K562 (cell line): ENCODE results near the gene TENT4B. TPM values are rescaled to one million over a fixed set of nuclear protein-coding genes. Genes with fewer than 3 reads are reported as not detected.

Experiments used
- CCAR2 ChIP-seq: fragments of 200-400 bp; formaldehyde crosslinking; IDR thresholded peaks from 2 replicates; pipeline ENCODE4 v1.6.1; 2017; ENCODE audit warnings: mild to moderate bottlenecking, low read depth, low read length
- CTBP1 ChIP-seq: fragments of 450-650 bp; IDR thresholded peaks from 2 replicates; pipeline ENCODE4 v1.6.1; 2016; ENCODE audit warnings: borderline replicate concordance
- HEY1 ChIP-seq: fragments of 250-450 bp; sonication (Bioruptor Pico); IDR thresholded peaks from 2 replicates; pipeline ENCODE4 v1.5.0; 2020; ENCODE audit warnings: mild to moderate bottlenecking, moderate library complexity, borderline replicate concordance
- MXI1 ChIP-seq: IDR thresholded peaks from 2 replicates; pipeline ENCODE4 v1.6.1; 2011; ENCODE audit warnings: low read depth, mild to moderate bottlenecking, improper control_type of control experiment, low read length
- RBBP5 ChIP-seq: fragments of 200-600 bp; sonication (generic); IDR thresholded peaks from 2 replicates; pipeline ENCODE4 v1.6.1; 2012; ENCODE audit warnings: borderline replicate concordance, mild to moderate bottlenecking, low read length, control low read depth, inconsistent platforms; ENCODE audit not compliant: insufficient read depth, poor library complexity, severe bottlenecking
- SAP30 ChIP-seq: fragments of 200-600 bp; sonication (generic); IDR thresholded peaks from 2 replicates; pipeline ENCODE4 v1.6.1; 2012; ENCODE audit warnings: borderline replicate concordance, low read depth, mild to moderate bottlenecking, moderate library complexity, low read length, control low read depth, inconsistent platforms; ENCODE audit not compliant: insufficient read depth, poor library complexity, severe bottlenecking
- TAF1 ChIP-seq: IDR thresholded peaks from 2 replicates; pipeline ENCODE4 v1.6.1; 2011; ENCODE audit warnings: mild to moderate bottlenecking, low read length, moderate library complexity; ENCODE audit not compliant: insufficient read depth, control insufficient read depth, severe bottlenecking; ENCODE audit errors: extremely low read depth
- TAF15 ChIP-seq: fragments of 200-400 bp; formaldehyde crosslinking; IDR thresholded peaks from 2 replicates; pipeline ENCODE4 v1.6.1; 2017; ENCODE audit warnings: mild to moderate bottlenecking, low read depth, low read length, moderate library complexity
- ZNF707 ChIP-seq: fragments of 250-450 bp; sonication (Bioruptor Pico); conservative IDR thresholded peaks from 2 replicates; pipeline ENCODE4 v1.8.0; 2022; ENCODE audit warnings: inconsistent platforms, mild to moderate bottlenecking, moderate library complexity
- polyA plus RNA-seq, 8 experiments: library from polyadenylated mRNA; depleted of rRNA in 4 of 8; stranded (reverse) in 5 of 8; unstranded in 3 of 8; fragments of >200 nt; fragmentation: Nextera tagmentation in 2 of 8; fragmentation: Illumina TruSeq in 1 of 8; extraction: Ambion mirVana in 2 of 8; extraction: Trizol in 1 of 8; gene quantifications; 2 replicates each; pipeline versions ENCODE4 v1.2.1 to v1.2.3, GENCODE V29; 2011 to 2014; ENCODE audit warnings: inconsistent platforms in 1 of 8, missing spikeins in 1 of 8
- total RNA-seq, 7 experiments: library from RNA; depleted of rRNA in 6 of 7; stranded (reverse); fragments of >200 nt in 6 of 7; fragmentation: Illumina TruSeq in 2 of 7; extraction: Trizol in 2 of 7; gene quantifications; 2 replicates each; pipeline versions ENCODE4 v1.2.1 to v1.2.3, GENCODE V29; 2011 to 2021; ENCODE audit warnings: low replicate concordance in 1 of 7
- TF ChIP-seq, protein P1 (sequence below): IDR thresholded peaks from 2 replicates; pipeline ENCODE4 v1.6.1; 2011; ENCODE audit warnings: borderline replicate concordance, low read depth, mild to moderate bottlenecking, moderate library complexity, low read length; ENCODE audit not compliant: insufficient read depth, poor library complexity, severe bottlenecking
- TF ChIP-seq, protein P2 (sequence below), 2 experiments: IDR thresholded peaks; 2 replicates each; pipeline ENCODE4 v1.6.1; 2012; ENCODE audit warnings: improper control_type of control experiment in 2 of 2, low read depth in 2 of 2, low read length in 2 of 2, borderline replicate concordance in 1 of 2
- TF ChIP-seq, protein P3 (sequence below): fragments of 450-650 bp; IDR thresholded peaks from 2 replicates; pipeline ENCODE4 v1.6.1; 2017; ENCODE audit warnings: antibody characterized with exemption, mild to moderate bottlenecking
- TF ChIP-seq, protein P4 (sequence below): sonication (generic); IDR thresholded peaks from 2 replicates; pipeline ENCODE4 v1.6.1; 2016
- TF ChIP-seq, protein P5 (sequence below): sonication (generic); formaldehyde crosslinking; IDR thresholded peaks from 2 replicates; pipeline ENCODE4 v1.8.1; 2023; ENCODE audit warnings: mild to moderate bottlenecking, missing genetic modification reagents

The TENT4B gene
- total and polyA plus RNA-seq, 9 of the 15 experiments (the other 6 are each of a cell fraction or from before 2014, with no cell fraction given): 5.2 to 8.4 (median 7.0) TPM

DNA sequence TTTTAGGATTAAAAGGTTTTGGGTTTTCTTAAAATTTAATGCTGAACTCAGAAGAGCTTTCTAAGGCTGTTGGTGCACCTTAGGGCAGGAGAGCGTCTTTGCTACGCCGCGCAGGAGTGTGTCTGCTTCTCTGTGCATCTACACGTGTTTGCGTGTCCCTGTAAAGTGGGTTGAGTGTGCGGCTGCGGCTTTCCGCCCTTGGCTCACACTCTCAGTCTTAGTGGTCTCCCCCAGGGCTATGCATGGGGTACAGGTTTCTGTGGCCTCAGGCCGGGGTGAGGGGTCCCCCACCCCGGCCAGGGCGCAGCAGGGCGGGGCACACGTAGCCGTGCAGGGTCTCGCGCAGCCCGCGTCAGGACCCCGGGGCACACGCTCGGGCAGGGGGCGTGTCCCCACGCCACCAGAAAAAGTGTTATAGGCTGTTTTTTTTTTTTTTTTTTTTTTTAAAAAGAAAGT lies 727 bp upstream of the TENT4B start (continued):
- TF ChIP-seq, protein P1, sequence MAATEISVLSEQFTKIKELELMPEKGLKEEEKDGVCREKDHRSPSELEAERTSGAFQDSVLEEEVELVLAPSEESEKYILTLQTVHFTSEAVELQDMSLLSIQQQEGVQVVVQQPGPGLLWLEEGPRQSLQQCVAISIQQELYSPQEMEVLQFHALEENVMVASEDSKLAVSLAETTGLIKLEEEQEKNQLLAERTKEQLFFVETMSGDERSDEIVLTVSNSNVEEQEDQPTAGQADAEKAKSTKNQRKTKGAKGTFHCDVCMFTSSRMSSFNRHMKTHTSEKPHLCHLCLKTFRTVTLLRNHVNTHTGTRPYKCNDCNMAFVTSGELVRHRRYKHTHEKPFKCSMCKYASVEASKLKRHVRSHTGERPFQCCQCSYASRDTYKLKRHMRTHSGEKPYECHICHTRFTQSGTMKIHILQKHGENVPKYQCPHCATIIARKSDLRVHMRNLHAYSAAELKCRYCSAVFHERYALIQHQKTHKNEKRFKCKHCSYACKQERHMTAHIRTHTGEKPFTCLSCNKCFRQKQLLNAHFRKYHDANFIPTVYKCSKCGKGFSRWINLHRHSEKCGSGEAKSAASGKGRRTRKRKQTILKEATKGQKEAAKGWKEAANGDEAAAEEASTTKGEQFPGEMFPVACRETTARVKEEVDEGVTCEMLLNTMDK: no peak
- TF ChIP-seq TAF15: no peak
- peak; percentile 24; the same call in 1 of the 2 replicates for TF ChIP-seq MXI1
- TF ChIP-seq, protein P2, sequence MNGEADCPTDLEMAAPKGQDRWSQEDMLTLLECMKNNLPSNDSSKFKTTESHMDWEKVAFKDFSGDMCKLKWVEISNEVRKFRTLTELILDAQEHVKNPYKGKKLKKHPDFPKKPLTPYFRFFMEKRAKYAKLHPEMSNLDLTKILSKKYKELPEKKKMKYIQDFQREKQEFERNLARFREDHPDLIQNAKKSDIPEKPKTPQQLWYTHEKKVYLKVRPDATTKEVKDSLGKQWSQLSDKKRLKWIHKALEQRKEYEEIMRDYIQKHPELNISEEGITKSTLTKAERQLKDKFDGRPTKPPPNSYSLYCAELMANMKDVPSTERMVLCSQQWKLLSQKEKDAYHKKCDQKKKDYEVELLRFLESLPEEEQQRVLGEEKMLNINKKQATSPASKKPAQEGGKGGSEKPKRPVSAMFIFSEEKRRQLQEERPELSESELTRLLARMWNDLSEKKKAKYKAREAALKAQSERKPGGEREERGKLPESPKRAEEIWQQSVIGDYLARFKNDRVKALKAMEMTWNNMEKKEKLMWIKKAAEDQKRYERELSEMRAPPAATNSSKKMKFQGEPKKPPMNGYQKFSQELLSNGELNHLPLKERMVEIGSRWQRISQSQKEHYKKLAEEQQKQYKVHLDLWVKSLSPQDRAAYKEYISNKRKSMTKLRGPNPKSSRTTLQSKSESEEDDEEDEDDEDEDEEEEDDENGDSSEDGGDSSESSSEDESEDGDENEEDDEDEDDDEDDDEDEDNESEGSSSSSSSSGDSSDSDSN (IDR thresholded peaks at IDR 0.05; ENCODE audit: borderline replicate concordance in 1 of 2, low read depth in 2 of 2, low read length in 2 of 2): 0 out of 4 replicates have a peak, but pooled peaks of 1 of the 2 experiments have one; percentile 13
- TF ChIP-seq, protein P3, sequence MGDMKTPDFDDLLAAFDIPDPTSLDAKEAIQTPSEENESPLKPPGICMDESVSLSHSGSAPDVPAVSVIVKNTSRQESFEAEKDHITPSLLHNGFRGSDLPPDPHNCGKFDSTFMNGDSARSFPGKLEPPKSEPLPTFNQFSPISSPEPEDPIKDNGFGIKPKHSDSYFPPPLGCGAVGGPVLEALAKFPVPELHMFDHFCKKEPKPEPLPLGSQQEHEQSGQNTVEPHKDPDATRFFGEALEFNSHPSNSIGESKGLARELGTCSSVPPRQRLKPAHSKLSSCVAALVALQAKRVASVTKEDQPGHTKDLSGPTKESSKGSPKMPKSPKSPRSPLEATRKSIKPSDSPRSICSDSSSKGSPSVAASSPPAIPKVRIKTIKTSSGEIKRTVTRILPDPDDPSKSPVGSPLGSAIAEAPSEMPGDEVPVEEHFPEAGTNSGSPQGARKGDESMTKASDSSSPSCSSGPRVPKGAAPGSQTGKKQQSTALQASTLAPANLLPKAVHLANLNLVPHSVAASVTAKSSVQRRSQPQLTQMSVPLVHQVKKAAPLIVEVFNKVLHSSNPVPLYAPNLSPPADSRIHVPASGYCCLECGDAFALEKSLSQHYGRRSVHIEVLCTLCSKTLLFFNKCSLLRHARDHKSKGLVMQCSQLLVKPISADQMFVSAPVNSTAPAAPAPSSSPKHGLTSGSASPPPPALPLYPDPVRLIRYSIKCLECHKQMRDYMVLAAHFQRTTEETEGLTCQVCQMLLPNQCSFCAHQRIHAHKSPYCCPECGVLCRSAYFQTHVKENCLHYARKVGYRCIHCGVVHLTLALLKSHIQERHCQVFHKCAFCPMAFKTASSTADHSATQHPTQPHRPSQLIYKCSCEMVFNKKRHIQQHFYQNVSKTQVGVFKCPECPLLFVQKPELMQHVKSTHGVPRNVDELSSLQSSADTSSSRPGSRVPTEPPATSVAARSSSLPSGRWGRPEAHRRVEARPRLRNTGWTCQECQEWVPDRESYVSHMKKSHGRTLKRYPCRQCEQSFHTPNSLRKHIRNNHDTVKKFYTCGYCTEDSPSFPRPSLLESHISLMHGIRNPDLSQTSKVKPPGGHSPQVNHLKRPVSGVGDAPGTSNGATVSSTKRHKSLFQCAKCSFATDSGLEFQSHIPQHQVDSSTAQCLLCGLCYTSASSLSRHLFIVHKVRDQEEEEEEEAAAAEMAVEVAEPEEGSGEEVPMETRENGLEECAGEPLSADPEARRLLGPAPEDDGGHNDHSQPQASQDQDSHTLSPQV: peak; percentile 49; the same call in 1 of the 2 replicates
- TF ChIP-seq CCAR2: no peak
- TF ChIP-seq SAP30: peak; percentile 52
- TF ChIP-seq ZNF707: no peak
- TF ChIP-seq, protein P4, sequence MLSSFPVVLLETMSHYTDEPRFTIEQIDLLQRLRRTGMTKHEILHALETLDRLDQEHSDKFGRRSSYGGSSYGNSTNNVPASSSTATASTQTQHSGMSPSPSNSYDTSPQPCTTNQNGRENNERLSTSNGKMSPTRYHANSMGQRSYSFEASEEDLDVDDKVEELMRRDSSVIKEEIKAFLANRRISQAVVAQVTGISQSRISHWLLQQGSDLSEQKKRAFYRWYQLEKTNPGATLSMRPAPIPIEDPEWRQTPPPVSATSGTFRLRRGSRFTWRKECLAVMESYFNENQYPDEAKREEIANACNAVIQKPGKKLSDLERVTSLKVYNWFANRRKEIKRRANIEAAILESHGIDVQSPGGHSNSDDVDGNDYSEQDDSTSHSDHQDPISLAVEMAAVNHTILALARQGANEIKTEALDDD: no peak
- TF ChIP-seq HEY1 (CRISPR knock-in tag): no peak
- TF ChIP-seq CTBP1: no peak
- TF ChIP-seq TAF1: peak; percentile 16
- TF ChIP-seq, protein P5, sequence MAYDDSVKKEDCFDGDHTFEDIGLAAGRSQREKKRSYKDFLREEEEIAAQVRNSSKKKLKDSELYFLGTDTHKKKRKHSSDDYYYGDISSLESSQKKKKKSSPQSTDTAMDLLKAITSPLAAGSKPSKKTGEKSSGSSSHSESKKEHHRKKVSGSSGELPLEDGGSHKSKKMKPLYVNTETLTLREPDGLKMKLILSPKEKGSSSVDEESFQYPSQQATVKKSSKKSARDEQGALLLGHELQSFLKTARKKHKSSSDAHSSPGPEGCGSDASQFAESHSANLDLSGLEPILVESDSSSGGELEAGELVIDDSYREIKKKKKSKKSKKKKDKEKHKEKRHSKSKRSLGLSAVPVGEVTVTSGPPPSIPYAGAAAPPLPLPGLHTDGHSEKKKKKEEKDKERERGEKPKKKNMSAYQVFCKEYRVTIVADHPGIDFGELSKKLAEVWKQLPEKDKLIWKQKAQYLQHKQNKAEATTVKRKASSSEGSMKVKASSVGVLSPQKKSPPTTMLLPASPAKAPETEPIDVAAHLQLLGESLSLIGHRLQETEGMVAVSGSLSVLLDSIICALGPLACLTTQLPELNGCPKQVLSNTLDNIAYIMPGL (CRISPR knock-in tag): no peak
- peak; percentile 24 for TF ChIP-seq RBBP5
